HUES6 (cell line): ENCODE results near the gene FBXO7.
A peak's percentile ranks its signal among the peaks of the same experiment; 100 is the strongest.

Experiments used
- H3K27ac ChIP-seq: 2 replicates; pipeline ENCODE4 v1.7.0; 2013; ENCODE audit warnings: low read depth, mild to moderate bottlenecking, low read length, inconsistent platforms
- H3K27me3 ChIP-seq: 2 replicates; pipeline ENCODE4 v1.6.1; 2013; ENCODE audit warnings: low read length; ENCODE audit not compliant: control insufficient read depth, insufficient read depth
- H3K36me3 ChIP-seq: 2 replicates; pipeline ENCODE4 v1.6.1; 2013; ENCODE audit warnings: low read length; ENCODE audit not compliant: control insufficient read depth, insufficient read depth
- H3K4me1 ChIP-seq: 2 replicates; pipeline ENCODE4 v1.6.1; 2013; ENCODE audit warnings: low read length; ENCODE audit not compliant: control insufficient read depth, insufficient read depth
- H3K4me3 ChIP-seq: 2 replicates; pipeline ENCODE4 v1.5.1; 2013; ENCODE audit warnings: low read depth, low read length
- H3K9ac ChIP-seq: one replicate; pipeline ENCODE4 v1.6.1; 2013; ENCODE audit warnings: mild to moderate bottlenecking, low read length
- H3K9me3 ChIP-seq: 2 replicates; pipeline ENCODE4 v1.6.1; 2013; ENCODE audit warnings: low read depth, low read length; ENCODE audit not compliant: control insufficient read depth, insufficient read depth

Gene FBXO7

DNA sequence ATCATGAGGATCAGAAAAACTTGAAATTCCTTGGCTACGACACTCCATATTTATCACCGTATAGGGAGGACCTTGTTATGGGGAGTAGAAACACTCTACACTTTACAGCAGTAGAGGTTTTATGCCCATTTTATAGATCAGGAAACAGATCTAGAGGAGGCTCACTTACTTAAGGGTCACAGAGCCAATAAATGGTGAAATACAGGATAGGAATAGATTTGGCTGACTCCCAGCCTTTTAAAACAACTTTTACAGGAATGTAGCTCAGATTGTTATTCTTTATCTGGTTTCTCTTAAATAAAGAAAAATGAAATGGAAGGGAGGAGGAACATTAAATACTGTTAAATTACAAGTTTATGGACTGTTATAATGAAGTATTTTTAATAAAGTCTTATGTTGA lies 14.8 kb downstream of the FBXO7 start:
- H3K9me3 ChIP-seq, result no peaks in the 10 kb centered on the region
- H3K4me3 ChIP-seq, result no peak overlapping the region
- peaks cover 91% of the 10 kb centered on the region for H3K36me3 ChIP-seq
- H3K4me1 ChIP-seq, result no peaks in the 10 kb centered on the region
- no peaks in the 10 kb centered on the region for H3K27me3 ChIP-seq
- no peak overlapping the region for H3K27ac ChIP-seq
- H3K9ac ChIP-seq, result no peak overlapping the region

DNA sequence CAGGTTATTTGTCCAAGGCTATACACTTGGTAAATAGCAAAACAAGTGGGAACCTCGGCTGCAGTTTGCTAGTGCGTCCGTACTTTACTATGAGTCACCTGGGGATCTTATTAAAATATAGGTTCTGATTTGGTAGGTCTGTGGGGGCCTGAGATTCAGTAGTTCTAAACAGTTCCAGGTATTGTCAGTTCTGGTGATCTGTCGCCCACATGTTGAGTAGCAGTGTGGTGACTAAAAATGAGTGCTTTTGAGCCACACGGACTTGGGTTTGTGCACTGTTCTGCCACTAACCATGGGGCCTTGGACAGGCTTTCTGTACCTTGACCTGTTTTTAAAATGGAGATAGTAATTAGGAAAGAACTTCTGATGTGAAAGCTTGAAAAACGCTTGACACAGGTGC lies 15.7 kb downstream of the FBXO7 start:
- Histone ChIP-seq H3K27ac (no peak overlapping the region), H3K27me3 (no peaks in the 10 kb centered on the region), H3K4me1 (no peaks in the 10 kb centered on the region), H3K9me3 (no peaks in the 10 kb centered on the region), H3K9ac (no peak overlapping the region), H3K36me3 (peaks cover 93% of the 10 kb centered on the region), H3K4me3 (no peak overlapping the region)

DNA sequence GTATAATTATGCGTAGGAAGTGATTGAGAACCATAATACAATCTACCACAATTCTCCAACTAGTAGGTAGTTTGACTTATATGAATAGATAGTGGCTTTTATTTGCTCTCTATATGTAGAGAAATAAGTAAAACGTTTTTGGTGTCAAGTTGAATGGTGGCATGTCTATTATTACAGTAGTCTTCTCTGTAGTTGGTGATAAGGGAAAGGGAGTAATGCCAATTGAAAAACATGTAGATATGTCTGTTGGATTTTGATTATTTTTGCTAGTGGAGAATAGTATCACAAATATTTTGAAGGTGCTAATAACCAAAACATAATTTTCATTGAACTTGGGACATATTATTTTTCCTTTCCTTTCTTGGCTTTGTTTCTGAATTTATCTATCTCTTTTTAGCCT lies 17.5 kb downstream of the FBXO7 start:
- no peaks in the 10 kb centered on the region for H3K9me3 ChIP-seq
- no peak overlapping the region for H3K9ac ChIP-seq
- H3K27ac ChIP-seq, result no peak overlapping the region
- no peaks in the 10 kb centered on the region for H3K27me3 ChIP-seq
- H3K36me3 ChIP-seq, result peaks cover 92% of the 10 kb centered on the region
- H3K4me3 ChIP-seq, result no peak overlapping the region
- no peaks in the 10 kb centered on the region for H3K4me1 ChIP-seq

DNA sequence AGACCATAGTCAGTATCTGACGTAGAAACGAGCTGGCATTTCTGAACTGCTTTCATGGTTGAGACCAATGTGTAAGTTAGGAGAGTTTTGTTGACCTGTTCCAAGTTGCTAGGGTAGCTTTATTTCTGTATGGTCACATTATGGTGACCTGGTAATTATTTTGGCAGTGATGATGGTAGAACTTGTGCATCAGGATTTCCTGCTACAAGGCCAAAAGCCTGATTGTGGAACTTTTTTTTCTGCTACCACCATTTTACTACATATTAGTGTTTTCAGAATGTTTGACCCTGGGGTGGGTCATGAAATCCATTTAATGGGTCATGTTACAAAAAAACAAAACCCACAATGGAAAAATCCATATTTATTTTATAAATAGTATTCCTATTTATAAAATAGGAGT lies 18.9 kb downstream of the FBXO7 start:
- no peak overlapping the region for H3K27ac ChIP-seq
- H3K27me3 ChIP-seq, result no peaks in the 10 kb centered on the region
- no peak overlapping the region for H3K4me3 ChIP-seq
- no peaks in the 10 kb centered on the region for H3K4me1 ChIP-seq
- no peak overlapping the region for H3K9ac ChIP-seq
- H3K36me3 ChIP-seq, result peaks cover 92% of the 10 kb centered on the region
- H3K9me3 ChIP-seq, result no peaks in the 10 kb centered on the region

DNA sequence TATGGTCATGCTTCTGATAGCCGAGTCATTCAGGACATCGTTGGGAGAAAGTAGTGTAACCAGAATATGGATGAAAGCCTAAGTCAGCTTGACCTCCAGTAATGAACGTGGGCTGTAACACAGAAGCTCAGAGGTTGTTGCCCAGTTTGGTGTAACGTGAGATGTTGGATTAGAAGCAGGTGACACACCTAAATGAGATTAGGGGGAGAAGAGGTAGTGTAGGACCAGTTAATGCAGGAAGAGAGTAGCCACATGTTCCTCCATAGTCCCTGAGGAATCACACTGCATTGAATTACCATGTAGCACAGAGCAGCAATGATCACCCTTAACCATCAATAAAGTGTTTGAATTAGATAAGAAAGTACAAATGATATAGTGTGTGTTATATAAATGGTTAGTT lies 20.4 kb downstream of the FBXO7 start:
- H3K36me3 ChIP-seq, result peaks cover 79% of the 10 kb centered on the region
- no peaks in the 10 kb centered on the region for H3K4me1 ChIP-seq

DNA sequence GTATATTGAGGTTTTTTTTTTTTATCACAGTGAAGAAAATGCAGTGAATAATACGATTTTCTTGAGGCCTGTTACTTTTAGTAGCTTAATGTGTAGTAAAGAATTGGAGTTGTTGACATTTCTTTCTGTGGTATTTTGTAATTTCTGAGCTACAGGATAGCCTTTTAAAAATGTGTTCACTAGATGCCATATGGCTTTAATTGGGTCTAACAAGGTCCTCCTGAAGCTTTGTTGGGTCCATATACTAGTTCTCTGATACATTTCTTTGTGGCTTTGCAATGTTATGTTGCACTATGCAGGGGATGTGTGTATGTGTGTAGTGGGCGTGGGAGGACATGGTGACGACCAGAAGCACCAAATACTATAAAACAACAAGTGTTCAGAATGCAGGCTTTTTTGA lies 25.1 kb downstream of the FBXO7 start:
- Histone ChIP-seq H3K27ac (no peak overlapping the region), H3K9ac (no peak overlapping the region), H3K27me3 (no peaks in the 10 kb centered on the region), H3K9me3 (no peaks in the 10 kb centered on the region), H3K36me3 (peaks cover 38% of the 10 kb centered on the region), H3K4me1 (peaks cover 8% of the 10 kb centered on the region), H3K4me3 (no peak overlapping the region)

More for the DNA sequence above, 20.4 kb downstream of the FBXO7 start:
- Histone ChIP-seq H3K27ac (no peak overlapping the region), H3K27me3 (no peaks in the 10 kb centered on the region), H3K9ac (no peak overlapping the region), H3K4me3 (no peak overlapping the region), H3K9me3 (no peaks in the 10 kb centered on the region)

DNA sequence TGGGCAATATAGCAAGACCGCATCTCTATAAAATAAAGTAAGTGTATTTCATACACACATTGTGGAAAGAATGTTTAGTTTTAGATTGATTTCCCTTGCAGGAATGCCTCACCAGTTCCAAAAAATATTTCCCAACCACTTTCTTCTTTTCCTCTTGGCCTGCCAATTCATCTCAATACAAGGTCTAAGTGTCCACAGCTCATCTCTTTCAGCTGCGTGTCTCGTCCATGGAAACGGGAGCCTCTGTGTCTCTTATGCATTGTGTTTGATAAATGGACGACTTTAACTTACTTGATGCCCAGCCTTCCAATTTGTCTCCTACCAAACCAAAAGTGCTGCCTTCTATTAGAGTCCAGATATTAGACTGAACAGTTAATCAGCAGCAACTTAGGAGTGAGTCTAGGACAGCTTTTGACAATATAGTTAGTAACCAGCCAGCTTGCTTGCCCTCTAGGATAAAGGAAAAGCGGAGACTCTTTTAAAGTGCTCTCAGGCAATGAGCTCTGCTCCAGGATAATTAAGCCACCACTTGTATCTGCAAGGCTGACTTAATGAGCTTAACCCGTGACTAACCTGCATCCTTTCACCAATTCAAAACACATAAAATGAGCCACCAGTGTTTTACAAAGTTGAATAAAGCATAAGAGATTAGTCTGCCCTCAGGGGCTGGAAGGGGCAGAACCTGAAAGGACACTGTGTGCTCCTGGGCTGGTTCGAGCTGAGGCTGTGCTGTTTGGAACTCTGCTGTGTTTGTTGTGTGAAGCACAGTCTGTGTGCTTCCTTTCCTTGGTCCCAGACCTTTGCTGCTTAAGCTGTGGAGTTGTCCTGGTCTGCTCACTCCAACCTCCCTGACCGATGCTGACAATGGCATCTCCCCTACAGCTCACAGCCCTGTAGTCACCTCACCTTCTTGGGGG lies 27.5 kb downstream of the FBXO7 start:
- peak overlapping the region; percentile 1 for H3K9ac ChIP-seq
- H3K4me1 ChIP-seq, result peaks cover 8% of the 10 kb centered on the region
- no peaks in the 10 kb centered on the region for H3K9me3 ChIP-seq
- no peak overlapping the region for H3K27ac ChIP-seq
- H3K27me3 ChIP-seq, result no peaks in the 10 kb centered on the region
- no peak overlapping the region; the same call in 1 of the 2 replicates for H3K4me3 ChIP-seq
- H3K36me3 ChIP-seq, result peaks cover 16% of the 10 kb centered on the region

DNA sequence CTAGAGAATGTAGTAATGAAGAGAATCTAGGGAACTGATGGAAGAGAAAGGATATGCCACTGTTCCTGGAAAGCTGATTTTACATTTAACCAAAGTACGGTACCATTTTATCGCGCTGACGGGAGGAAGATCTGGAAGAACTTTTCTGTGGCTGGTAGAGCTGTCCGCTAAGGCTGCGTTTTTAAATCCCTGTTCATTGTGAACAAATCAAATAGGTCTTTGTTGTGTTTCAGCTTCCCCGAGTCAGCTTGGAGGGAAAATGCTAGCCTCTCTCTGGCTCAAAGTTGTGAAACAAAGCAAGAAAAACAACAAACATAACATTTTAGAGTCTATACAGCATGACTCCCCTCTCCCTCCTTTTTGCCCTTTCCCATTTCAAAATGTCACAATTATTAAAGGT lies 34.4 kb downstream of the FBXO7 start:
- Histone ChIP-seq H3K9ac (no peak overlapping the region), H3K9me3 (no peaks in the 10 kb centered on the region), H3K27me3 (no peaks in the 10 kb centered on the region), H3K4me3 (no peak overlapping the region), H3K36me3 (peaks cover 10% of the 10 kb centered on the region; the same call in 1 of the 2 replicates), H3K27ac (no peak overlapping the region), H3K4me1 (0 out of 2 replicates have a peak, but pooled peaks cover 8% of the 10 kb centered on the region)

DNA sequence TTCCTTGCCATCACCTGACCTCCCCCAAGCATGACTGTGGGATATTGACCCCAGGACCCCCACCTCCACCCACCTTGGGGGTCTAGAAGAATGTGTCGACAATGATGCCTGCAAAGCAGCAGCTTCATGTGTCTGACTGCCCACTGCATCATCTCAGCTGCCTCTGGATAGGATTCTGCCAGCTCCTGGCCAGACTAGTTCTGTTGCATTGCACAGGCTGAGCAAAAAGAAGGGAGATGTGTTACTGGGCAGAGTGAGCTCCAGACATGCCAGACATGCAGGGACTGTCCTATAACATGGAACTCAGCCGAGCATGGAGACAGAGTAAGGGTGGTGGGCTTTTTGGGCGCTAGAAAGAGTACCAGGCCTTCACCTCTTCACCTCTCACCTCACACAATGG lies 36.7 kb downstream of the FBXO7 start:
- peaks cover 12% of the 10 kb centered on the region; the same call in 1 of the 2 replicates for H3K36me3 ChIP-seq
- no peak overlapping the region for H3K9ac ChIP-seq
- H3K4me1 ChIP-seq, result 0 out of 2 replicates have a peak, but pooled peaks cover 8% of the 10 kb centered on the region
- H3K27ac ChIP-seq, result no peak overlapping the region
- no peaks in the 10 kb centered on the region for H3K27me3 ChIP-seq
- no peak overlapping the region for H3K4me3 ChIP-seq
- H3K9me3 ChIP-seq, result no peaks in the 10 kb centered on the region

DNA sequence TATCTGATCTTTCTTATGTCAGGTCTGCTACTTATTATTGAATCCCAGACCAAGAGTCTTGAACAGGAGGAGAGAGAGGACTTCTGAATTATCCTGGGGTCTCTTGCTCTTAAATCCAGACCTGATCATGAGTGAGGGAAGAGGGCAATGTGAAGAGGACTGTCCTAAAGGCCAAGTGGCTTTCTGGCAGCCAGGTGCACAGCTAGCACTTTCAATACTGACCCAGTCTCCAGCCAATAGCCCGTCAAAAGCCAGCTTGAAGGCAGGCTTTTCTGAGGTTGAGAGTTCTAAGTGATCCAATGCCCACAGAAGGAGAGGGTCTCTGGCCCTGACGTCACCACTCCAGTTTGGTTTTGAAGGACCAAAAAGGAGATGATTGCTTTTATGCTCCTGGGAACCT lies 37.2 kb downstream of the FBXO7 start:
- H3K4me1 ChIP-seq, result 0 out of 2 replicates have a peak, but pooled peaks cover 8% of the 10 kb centered on the region
- peaks cover 12% of the 10 kb centered on the region; the same call in 1 of the 2 replicates for H3K36me3 ChIP-seq
- no peaks in the 10 kb centered on the region for H3K9me3 ChIP-seq
- no peak overlapping the region for H3K9ac ChIP-seq
- H3K27ac ChIP-seq, result no peak overlapping the region
- H3K27me3 ChIP-seq, result no peaks in the 10 kb centered on the region
- H3K4me3 ChIP-seq, result no peak overlapping the region

DNA sequence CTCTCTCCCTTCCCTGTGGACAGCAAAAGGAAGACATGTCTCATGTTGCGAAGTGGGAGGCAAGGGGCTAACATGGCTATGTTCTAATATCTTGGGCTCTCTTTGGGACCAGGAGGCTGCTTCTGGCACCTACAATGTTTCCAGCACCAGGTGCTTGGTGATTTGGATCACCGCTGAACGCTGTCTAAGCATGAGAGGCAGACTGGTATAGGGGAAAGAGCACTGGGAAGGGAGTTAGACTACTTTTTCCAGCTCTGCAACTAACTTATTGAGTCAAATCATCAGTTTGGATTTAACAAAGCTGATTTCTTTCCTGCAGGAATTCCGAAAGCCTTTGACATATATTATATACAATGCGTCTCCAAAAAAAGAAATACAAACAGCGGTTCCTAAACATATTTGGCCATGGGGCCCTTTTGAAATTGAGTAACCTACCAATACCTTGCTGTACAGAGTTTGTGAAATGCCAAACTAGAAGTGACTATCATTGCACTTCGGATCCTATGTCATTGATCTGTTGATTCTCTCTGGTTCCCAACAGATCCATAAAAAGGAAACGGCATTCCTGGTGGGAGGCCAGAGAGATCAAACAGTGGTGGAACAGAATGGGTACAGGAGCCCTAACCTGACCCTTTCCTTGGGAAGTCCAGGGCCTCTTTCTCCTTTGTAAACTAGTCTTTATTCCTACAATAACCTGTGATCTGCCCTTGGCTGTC lies 37.8 kb downstream of the FBXO7 start:
- H3K36me3 ChIP-seq, result peaks cover 15% of the 10 kb centered on the region
- H3K4me3 ChIP-seq, result no peak overlapping the region
- H3K27me3 ChIP-seq, result no peaks in the 10 kb centered on the region
- no peaks in the 10 kb centered on the region for H3K9me3 ChIP-seq
- no peak overlapping the region for H3K27ac ChIP-seq
- H3K9ac ChIP-seq, result no peak overlapping the region
- H3K4me1 ChIP-seq, result 0 out of 2 replicates have a peak, but pooled peaks cover 8% of the 10 kb centered on the region
